Activated CD8-positive, alpha-beta T cell treated with anti-CD3 and anti-CD28 coated beads for 36 hours (primary cell): ENCODE data around the gene BTG2. TPM values are rescaled to one million over a fixed set of nuclear protein-coding genes. Genes with fewer than 3 reads are reported as not detected.
A peak's percentile ranks its signal among the peaks of the same experiment; 100 is the strongest.

ENCODE experiments used
- ATAC-seq: fragments of 200-7000 bp; cut with Tn5 transposase; one replicate; pipeline ENCODE4 v1.10.0; 2021; ENCODE audit warnings: mild to moderate bottlenecking, moderate library complexity
- CTCF ChIA-PET: fragments of 350-600 bp; sonication (Branson Sonifier 250); formaldehyde crosslinking; loops from one replicate; lab custom pipeline; 2021; ENCODE audit warnings: antibody characterized with exemption; lab: Charles Lee
- POLR2A ChIA-PET: fragments of 350-600 bp; sonication (Branson Sonifier 250); formaldehyde crosslinking; loops from one replicate; lab custom pipeline; 2021; ENCODE audit warnings: antibody characterized with exemption; lab: Charles Lee
- DNase-seq: peaks from one replicate; pipeline ENCODE4 v3.0.0-alpha.2; 2020
- H3K27ac Mint-ChIP-seq: one replicate; pipeline ENCODE4 v1.8.0; 2021; ENCODE audit warnings: mild to moderate bottlenecking, mixed read lengths
- H3K27me3 Mint-ChIP-seq: one replicate; pipeline ENCODE4 v1.8.0; 2021; ENCODE audit warnings: mixed read lengths
- H3K36me3 Mint-ChIP-seq: one replicate; pipeline ENCODE4 v1.8.0; 2021; ENCODE audit warnings: low read depth, mixed read lengths
- H3K4me1 Mint-ChIP-seq: one replicate; pipeline ENCODE4 v1.8.0; 2021; ENCODE audit warnings: low read depth, mixed read lengths
- H3K4me3 Mint-ChIP-seq: one replicate; pipeline ENCODE4 v1.8.0; 2021; ENCODE audit warnings: mild to moderate bottlenecking, moderate library complexity, mixed read lengths
- H3K9me3 Mint-ChIP-seq: one replicate; pipeline ENCODE4 v1.8.0; 2021; ENCODE audit warnings: mixed read lengths
- CTCF ChIP-seq: fragments of 200-600 bp; IDR thresholded peaks from one replicate; pipeline ENCODE4 v1.8.0; 2022; ENCODE audit warnings: antibody characterized with exemption, mild to moderate bottlenecking
- intact Hi-C: fragments of 100-400 bp; cut with micrococcal nuclease; formaldehyde crosslinking; loops from one replicate; pipeline ENCODE4 v1.10.0; 2022
- total RNA-seq, 2 experiments: library from RNA; stranded (reverse); gene quantifications; one replicate each; pipeline ENCODE4 v1.2.3, GENCODE V29; 2021

Gene BTG2
- total RNA-seq, 2 experiments from 2014 or later = 115 TPM

- intact Hi-C loops = loop anchor here (1.0 kb wide), 1 partner anchor 37 kb away; no protein-coding TSS in a partner anchor
- no peak for TF ChIP-seq CTCF
- H3K36me3 Mint-ChIP-seq = peaks cover 2% of the 10 kb centered on the region
- DNase-seq (peak; percentile 99), ATAC-seq (peak; percentile 55)
- POLR2A ChIA-PET = interaction anchor here (1.0 to 11.5 kb wide), 7 partner anchors 9 to 34 kb away, joined by 4 to 225 read pairs (median 38); partner anchors contain the start of gene BTG2
- peak overlapping the region; percentile 100 for H3K27ac Mint-ChIP-seq
- peak overlapping the region; percentile 83 for H3K4me3 Mint-ChIP-seq
- peaks cover 1% of the 10 kb centered on the region for H3K27me3 Mint-ChIP-seq
- CTCF ChIA-PET = interaction anchor here (0.9 to 21.4 kb wide), 9 partner anchors 9 to 48 kb away, joined by 3 to 303 read pairs (median 21); partner anchors contain the start of gene BTG2
- peaks cover 79% of the 10 kb centered on the region for H3K4me1 Mint-ChIP-seq
- no peaks in the 10 kb centered on the region for H3K9me3 Mint-ChIP-seq
These were observed 14.8 kb upstream of the BTG2 start for GRCh38 chr1:203290261-203291089.

- peaks cover 80% of the 10 kb centered on the region for H3K4me1 Mint-ChIP-seq
- H3K9me3 Mint-ChIP-seq = no peaks in the 10 kb centered on the region
- DNase-seq (no peak), ATAC-seq (no peak)
- ChIA-PET CTCF (interaction anchor here (0.7 to 21.4 kb wide), 8 partner anchors 8 to 55 kb away, joined by 3 to 303 read pairs (median 17); partner anchors contain the start of gene BTG2), POLR2A (interaction anchor here (1.3 to 11.5 kb wide), 5 partner anchors 8 to 33 kb away, joined by 6 to 225 read pairs (median 123); partner anchors contain the start of gene BTG2)
- peaks cover 1% of the 10 kb centered on the region for H3K27me3 Mint-ChIP-seq
- intact Hi-C loops = no loop called here
- H3K36me3 Mint-ChIP-seq = peaks cover 2% of the 10 kb centered on the region
- no peak for TF ChIP-seq CTCF
- H3K4me3 Mint-ChIP-seq = peak overlapping the region; percentile 83
- H3K27ac Mint-ChIP-seq = peak overlapping the region; percentile 100
These were observed 13.9 kb upstream of the BTG2 start for GRCh38 chr1:203291201-203292096.

- H3K4me1 Mint-ChIP-seq = peaks cover 63% of the 10 kb centered on the region
- POLR2A ChIA-PET = interaction anchor here (0.9 to 11.5 kb wide), 5 partner anchors 12 to 29 kb away, joined by 3 to 225 read pairs (median 4); partner anchors contain the start of gene BTG2
- ATAC-seq = no peak
These were observed 9.5 kb upstream of the BTG2 start for GRCh38 chr1:203295796-203296195.

More at GRCh38 chr1:203295796-203296195, 9.5 kb upstream of the BTG2 start:
- peak; percentile 45 for DNase-seq
- CTCF ChIA-PET = interaction anchor here (1.0 to 21.4 kb wide), 11 partner anchors 10 to 192 kb away, joined by 3 to 303 read pairs (median 6); partner anchors contain the start of gene BTG2
- intact Hi-C loops = no loop called here
- Mint-ChIP-seq H3K36me3 (no peaks in the 10 kb centered on the region), H3K27me3 (no peaks in the 10 kb centered on the region), H3K27ac (peak overlapping the region; percentile 61), H3K9me3 (no peaks in the 10 kb centered on the region), H3K4me3 (no peak overlapping the region)
- TF ChIP-seq CTCF = no peak
